K562 (cell line): ENCODE measurements around the gene PIGQ. TPM values are rescaled to one million over a fixed set of nuclear protein-coding genes. Genes with fewer than 3 reads are reported as not detected.

Experiments
- ELF1 ChIP-seq: fragments of 200-800 bp; sonication (Bioruptor generic); IDR thresholded peaks from 2 replicates; pipeline ENCODE4 v1.6.1; 2016; ENCODE audit warnings: missing genetic modification characterization, missing compliant biosample characterization
- EP300 ChIP-seq: IDR thresholded peaks from 2 replicates; pipeline ENCODE4 v1.6.1; 2012; ENCODE audit warnings: low read length, improper control_type of control experiment
- FOS ChIP-seq: IDR thresholded peaks from 3 replicates; pipeline ENCODE4 v1.6.1; 2011; ENCODE audit not compliant: insufficient read length; ENCODE audit errors: extremely low read depth
- HDAC1 ChIP-seq, 2 experiments: fragments of 450-650 bp; IDR thresholded peaks; 2 replicates each; pipeline ENCODE4 v1.6.1; 2016 to 2017; ENCODE audit warnings: inconsistent platforms in 1 of 2, mild to moderate bottlenecking in 1 of 2, moderate library complexity in 1 of 2
- KAT7 ChIP-seq: sonication (generic); formaldehyde crosslinking; IDR thresholded peaks from 2 replicates; pipeline ENCODE4 v1.8.0; 2022; ENCODE audit warnings: missing genetic modification reagents, mild to moderate bottlenecking, borderline replicate concordance
- L3MBTL2 ChIP-seq: fragments of 450-650 bp; IDR thresholded peaks from 2 replicates; pipeline ENCODE4 v1.6.1; 2016; ENCODE audit warnings: mild to moderate bottlenecking, moderate library complexity
- NRF1 ChIP-seq, 2 experiments: fragments of 450-650 bp; IDR thresholded peaks in 1 of 2; conservative IDR thresholded peaks in 1 of 2; 2 replicates each; pipeline ENCODE4 v1.6.1; 2014; ENCODE audit warnings: mild to moderate bottlenecking in 2 of 2
- PBX2 ChIP-seq, 2 experiments: IDR thresholded peaks in 1 of 2; conservative IDR thresholded peaks in 1 of 2; 2 replicates each; pipeline ENCODE4 v1.6.1; 2016; ENCODE audit warnings: low read depth in 2 of 2, mild to moderate bottlenecking in 1 of 2, missing compliant biosample characterization in 1 of 2, missing genetic modification characterization in 1 of 2, moderate library complexity in 1 of 2
- PHF21A ChIP-seq: fragments of 450-650 bp; IDR thresholded peaks from 2 replicates; pipeline ENCODE4 v1.6.1; 2017; ENCODE audit warnings: low read depth, borderline replicate concordance
- REST ChIP-seq, 2 experiments: fragments of 450-650 bp; formaldehyde crosslinking in 1 of 2; IDR thresholded peaks; 2 replicates each; pipeline versions ENCODE4 v1.4.0 to v1.6.1; 2014 to 2020; ENCODE audit warnings: mild to moderate bottlenecking in 2 of 2, borderline replicate concordance in 1 of 2, low read depth in 1 of 2
- ZNF592 ChIP-seq: fragments of 450-650 bp; IDR thresholded peaks from 2 replicates; pipeline ENCODE4 v1.6.1; 2017; ENCODE audit warnings: antibody characterized with exemption, mild to moderate bottlenecking
- polyA plus RNA-seq, 8 experiments: library from polyadenylated mRNA; depleted of rRNA in 4 of 8; stranded (reverse) in 5 of 8; unstranded in 3 of 8; fragments of >200 nt; fragmentation: Nextera tagmentation in 2 of 8; fragmentation: Illumina TruSeq in 1 of 8; extraction: Ambion mirVana in 2 of 8; extraction: Trizol in 1 of 8; gene quantifications; 2 replicates each; pipeline versions ENCODE4 v1.2.1 to v1.2.3, GENCODE V29; 2011 to 2014; ENCODE audit warnings: inconsistent platforms in 1 of 8, missing spikeins in 1 of 8
- total RNA-seq, 7 experiments: library from RNA; depleted of rRNA in 6 of 7; stranded (reverse); fragments of >200 nt in 6 of 7; fragmentation: Illumina TruSeq in 2 of 7; extraction: Trizol in 2 of 7; gene quantifications; 2 replicates each; pipeline versions ENCODE4 v1.2.1 to v1.2.3, GENCODE V29; 2011 to 2021; ENCODE audit warnings: low replicate concordance in 1 of 7

Gene PIGQ
- total and polyA plus RNA-seq, 9 of the 15 experiments (the other 6 are each of a cell fraction or from before 2014, with no cell fraction given) = 0.20 to 49.6 (median 11.7) TPM

- TF ChIP-seq ZNF592 (0 out of 2 replicates have a peak, but pooled peaks have one; percentile 37), PHF21A (peak; percentile 30; the same call in 1 of the 2 replicates), REST (IDR thresholded peaks at IDR 0.05; ENCODE audit: borderline replicate concordance) (peak; percentile 46), REST (CRISPR knock-in tag; IDR thresholded peaks at IDR 0.05; ENCODE audit: low read depth) (no peak), FOS (peak; percentile 32), KAT7 (CRISPR knock-in tag) (0 out of 2 replicates have a peak, but pooled peaks have one; percentile 5), L3MBTL2 (peak; percentile 80), HDAC1 (IDR thresholded peaks at IDR 0.05) (0 out of 4 replicates have a peak, but pooled peaks of 1 of the 2 experiments have one; percentile 32), NRF1 (conservative IDR thresholded peaks at IDR 0.05 in 1 of 2, IDR thresholded peaks at IDR 0.05 in 1 of 2) (0 out of 4 replicates have a peak, but pooled peaks of 1 of the 2 experiments have one; percentile 6), PBX2 (CRISPR knock-in tag; IDR thresholded peaks at IDR 0.05; ENCODE audit: low read depth) (no peak), PBX2 (tag; conservative IDR thresholded peaks at IDR 0.05; ENCODE audit: low read depth) (no peak), EP300 (0 out of 2 replicates have a peak, but pooled peaks have one; percentile 13), ELF1 (tag) (no peak)
These were observed 44.1 kb upstream of the PIGQ start (continued) for GRCh38 chr16:525520-526180.
